Measurements from ENCODE around the gene EGLN3. TPM values are rescaled to one million over a fixed set of nuclear protein-coding genes. Genes with fewer than 3 reads are reported as not detected.

EGLN3 gene
- polyA plus RNA-seq, 1 donor from 2014 or later = not detected

DNA sequence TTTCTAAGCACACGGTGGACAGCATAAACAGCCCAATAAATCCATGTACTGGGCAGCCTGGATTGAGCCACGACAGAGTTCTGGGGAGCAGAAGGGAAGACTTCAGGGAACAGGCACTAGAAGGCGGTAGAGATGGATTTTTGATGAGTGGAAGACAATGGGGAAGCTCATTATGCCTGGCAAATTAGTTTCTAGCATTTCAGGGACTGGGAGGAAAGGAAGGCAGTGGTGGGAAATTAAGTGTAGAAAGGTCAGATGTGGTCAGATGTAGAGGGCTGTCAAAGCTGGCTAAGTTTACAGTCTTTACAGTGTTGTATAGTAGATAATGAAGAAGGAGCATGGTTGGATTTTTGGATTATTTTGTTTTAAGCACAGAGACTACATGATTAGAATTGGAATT, 9.2 kb downstream of the EGLN3 start:
- H3F3A ChIP-seq (ENCODE audit: insufficient read depth, low read length, poor library complexity, severe bottlenecking) = no peaks in the 10 kb centered on the region
- no peak overlapping the region for H3K9ac ChIP-seq (ENCODE audit: low read length)
- no peaks in the 10 kb centered on the region for H3K36me3 ChIP-seq (ENCODE audit: insufficient read depth, low read length)
- H3K79me2 ChIP-seq (replicated peaks; ENCODE audit: insufficient read depth, low read length) = no peaks in the 10 kb centered on the region
- H3K4me3 ChIP-seq (ENCODE audit: low read length) = no peak overlapping the region
- H3K9me3 ChIP-seq (ENCODE audit: low read length) = no peaks in the 10 kb centered on the region
- H3K4me2 ChIP-seq (ENCODE audit: low read length) = no peak overlapping the region
- TF ChIP-seq MXI1 (conservative IDR thresholded peaks at IDR 0.05; ENCODE audit: poor library complexity, severe bottlenecking) (no peak), SMC3 (conservative IDR thresholded peaks at IDR 0.05; ENCODE audit: poor library complexity) (no peak), TAF1 (IDR thresholded peaks at IDR 0.05; ENCODE audit: low read depth) (no peak), EZH2 (IDR thresholded peaks at IDR 0.05; ENCODE audit: borderline replicate concordance, insufficient read depth, low read length, poor library complexity, severe bottlenecking) (no peak), POLR2AphosphoS5 (IDR thresholded peaks at IDR 0.05) (no peak), RAD21 (conservative IDR thresholded peaks at IDR 0.05) (no peak), EP300 (conservative IDR thresholded peaks at IDR 0.05; ENCODE audit: poor library complexity, severe bottlenecking) (no peak)
- TF ChIP-seq, protein P1, sequence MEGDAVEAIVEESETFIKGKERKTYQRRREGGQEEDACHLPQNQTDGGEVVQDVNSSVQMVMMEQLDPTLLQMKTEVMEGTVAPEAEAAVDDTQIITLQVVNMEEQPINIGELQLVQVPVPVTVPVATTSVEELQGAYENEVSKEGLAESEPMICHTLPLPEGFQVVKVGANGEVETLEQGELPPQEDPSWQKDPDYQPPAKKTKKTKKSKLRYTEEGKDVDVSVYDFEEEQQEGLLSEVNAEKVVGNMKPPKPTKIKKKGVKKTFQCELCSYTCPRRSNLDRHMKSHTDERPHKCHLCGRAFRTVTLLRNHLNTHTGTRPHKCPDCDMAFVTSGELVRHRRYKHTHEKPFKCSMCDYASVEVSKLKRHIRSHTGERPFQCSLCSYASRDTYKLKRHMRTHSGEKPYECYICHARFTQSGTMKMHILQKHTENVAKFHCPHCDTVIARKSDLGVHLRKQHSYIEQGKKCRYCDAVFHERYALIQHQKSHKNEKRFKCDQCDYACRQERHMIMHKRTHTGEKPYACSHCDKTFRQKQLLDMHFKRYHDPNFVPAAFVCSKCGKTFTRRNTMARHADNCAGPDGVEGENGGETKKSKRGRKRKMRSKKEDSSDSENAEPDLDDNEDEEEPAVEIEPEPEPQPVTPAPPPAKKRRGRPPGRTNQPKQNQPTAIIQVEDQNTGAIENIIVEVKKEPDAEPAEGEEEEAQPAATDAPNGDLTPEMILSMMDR (IDR thresholded peaks at IDR 0.05; ENCODE audit: poor library complexity, severe bottlenecking) = no peak
- TF ChIP-seq, protein P2, sequence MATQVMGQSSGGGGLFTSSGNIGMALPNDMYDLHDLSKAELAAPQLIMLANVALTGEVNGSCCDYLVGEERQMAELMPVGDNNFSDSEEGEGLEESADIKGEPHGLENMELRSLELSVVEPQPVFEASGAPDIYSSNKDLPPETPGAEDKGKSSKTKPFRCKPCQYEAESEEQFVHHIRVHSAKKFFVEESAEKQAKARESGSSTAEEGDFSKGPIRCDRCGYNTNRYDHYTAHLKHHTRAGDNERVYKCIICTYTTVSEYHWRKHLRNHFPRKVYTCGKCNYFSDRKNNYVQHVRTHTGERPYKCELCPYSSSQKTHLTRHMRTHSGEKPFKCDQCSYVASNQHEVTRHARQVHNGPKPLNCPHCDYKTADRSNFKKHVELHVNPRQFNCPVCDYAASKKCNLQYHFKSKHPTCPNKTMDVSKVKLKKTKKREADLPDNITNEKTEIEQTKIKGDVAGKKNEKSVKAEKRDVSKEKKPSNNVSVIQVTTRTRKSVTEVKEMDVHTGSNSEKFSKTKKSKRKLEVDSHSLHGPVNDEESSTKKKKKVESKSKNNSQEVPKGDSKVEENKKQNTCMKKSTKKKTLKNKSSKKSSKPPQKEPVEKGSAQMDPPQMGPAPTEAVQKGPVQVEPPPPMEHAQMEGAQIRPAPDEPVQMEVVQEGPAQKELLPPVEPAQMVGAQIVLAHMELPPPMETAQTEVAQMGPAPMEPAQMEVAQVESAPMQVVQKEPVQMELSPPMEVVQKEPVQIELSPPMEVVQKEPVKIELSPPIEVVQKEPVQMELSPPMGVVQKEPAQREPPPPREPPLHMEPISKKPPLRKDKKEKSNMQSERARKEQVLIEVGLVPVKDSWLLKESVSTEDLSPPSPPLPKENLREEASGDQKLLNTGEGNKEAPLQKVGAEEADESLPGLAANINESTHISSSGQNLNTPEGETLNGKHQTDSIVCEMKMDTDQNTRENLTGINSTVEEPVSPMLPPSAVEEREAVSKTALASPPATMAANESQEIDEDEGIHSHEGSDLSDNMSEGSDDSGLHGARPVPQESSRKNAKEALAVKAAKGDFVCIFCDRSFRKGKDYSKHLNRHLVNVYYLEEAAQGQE (IDR thresholded peaks at IDR 0.05; ENCODE audit: borderline replicate concordance) = no peak
- H4K20me1 ChIP-seq (ENCODE audit: insufficient read depth) = no peaks in the 10 kb centered on the region
- H3K27ac ChIP-seq (ENCODE audit: low read length) = no peak overlapping the region
- no peak overlapping the region for H2AFZ ChIP-seq (ENCODE audit: low read depth, low read length)
- H3K27me3 ChIP-seq (ENCODE audit: insufficient read depth, low read depth, low read length) = no peaks in the 10 kb centered on the region
- no peaks in the 10 kb centered on the region for H3K9me2 ChIP-seq (ENCODE audit: insufficient read depth, low read length)

DNA sequence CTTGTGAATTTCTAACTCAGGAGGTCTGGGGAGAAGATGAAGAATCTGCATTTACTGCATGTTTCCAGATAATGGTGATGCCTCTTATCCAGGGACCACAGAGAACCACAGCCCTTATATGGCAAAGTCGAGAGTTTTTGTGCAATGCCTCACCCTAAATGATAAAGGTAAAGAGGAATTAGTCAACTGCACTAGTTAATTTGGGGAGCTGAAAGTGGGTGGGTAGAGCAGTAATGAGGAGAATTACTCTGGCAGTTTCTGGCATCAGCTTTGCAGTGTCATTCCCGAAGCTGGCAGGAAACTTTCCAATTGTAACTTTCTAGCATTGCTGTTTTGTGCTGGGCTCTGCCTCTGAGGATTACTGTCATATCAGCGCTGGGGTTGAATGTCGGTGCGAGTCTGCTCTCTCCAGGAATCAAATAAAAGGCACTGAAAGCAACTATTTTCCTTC, 10.3 kb downstream of the EGLN3 start:
- Histone ChIP-seq H3F3A (ENCODE audit: insufficient read depth, low read length, poor library complexity, severe bottlenecking) (no peaks in the 10 kb centered on the region), H3K79me2 (replicated peaks; ENCODE audit: insufficient read depth, low read length) (no peaks in the 10 kb centered on the region), H3K4me3 (ENCODE audit: low read length) (no peak overlapping the region), H2AFZ (ENCODE audit: low read depth, low read length) (no peak overlapping the region), H3K4me2 (ENCODE audit: low read length) (no peak overlapping the region), H3K27ac (ENCODE audit: low read length) (no peak overlapping the region), H3K9me3 (ENCODE audit: low read length) (no peaks in the 10 kb centered on the region), H3K27me3 (ENCODE audit: insufficient read depth, low read depth, low read length) (no peaks in the 10 kb centered on the region), H3K9me2 (ENCODE audit: insufficient read depth, low read length) (no peaks in the 10 kb centered on the region), H4K20me1 (ENCODE audit: insufficient read depth) (no peaks in the 10 kb centered on the region), H3K9ac (ENCODE audit: low read length) (no peak overlapping the region), H3K36me3 (ENCODE audit: insufficient read depth, low read length) (no peaks in the 10 kb centered on the region)
- TF ChIP-seq TAF1 (IDR thresholded peaks at IDR 0.05; ENCODE audit: low read depth) (no peak), POLR2AphosphoS5 (IDR thresholded peaks at IDR 0.05) (no peak), EZH2 (IDR thresholded peaks at IDR 0.05; ENCODE audit: borderline replicate concordance, insufficient read depth, low read length, poor library complexity, severe bottlenecking) (no peak), SMC3 (conservative IDR thresholded peaks at IDR 0.05; ENCODE audit: poor library complexity) (no peak), MXI1 (conservative IDR thresholded peaks at IDR 0.05; ENCODE audit: poor library complexity, severe bottlenecking) (no peak)
- TF ChIP-seq, protein P2 (IDR thresholded peaks at IDR 0.05; ENCODE audit: borderline replicate concordance) = no peak
- TF ChIP-seq, protein P1 (IDR thresholded peaks at IDR 0.05; ENCODE audit: poor library complexity, severe bottlenecking) = no peak

Data from neural cell (in vitro differentiated cells).